BLaER1 treated with 17β-estradiol and CSF1 and Interleukin-3, amounts not matched to agents 10 nM and 100 nM (cell line): Measurements from ENCODE around the gene CEACAM4.

Experiments used
- H3K27ac ChIP-seq, 11 experiments: shearing (Covaris generic); formaldehyde crosslinking; 2 replicates each; pipeline ENCODE4 v1.8.1; 2022
- H3K27me3 ChIP-seq, 11 experiments: shearing (Covaris generic); formaldehyde crosslinking; 2 replicates each; pipeline ENCODE4 v1.8.1; 2022
- H3K36me3 ChIP-seq, 11 experiments: shearing (Covaris generic); formaldehyde crosslinking; 2 replicates each; pipeline ENCODE4 v1.8.1; 2022
- H3K4me1 ChIP-seq, 10 experiments: shearing (Covaris generic); formaldehyde crosslinking; 2 replicates each; pipeline ENCODE4 v1.8.1; 2022
- H3K4me2 ChIP-seq, 11 experiments: shearing (Covaris generic); formaldehyde crosslinking; 2 replicates each; pipeline ENCODE4 v1.8.1; 2022
- H3K4me3 ChIP-seq, 10 experiments: shearing (Covaris generic); formaldehyde crosslinking; 2 replicates each; pipeline ENCODE4 v1.8.1; 2022
- H3K9ac ChIP-seq, 11 experiments: shearing (Covaris generic); formaldehyde crosslinking; 2 replicates each; pipeline ENCODE4 v1.8.1; 2022
- H3K9me3 ChIP-seq, 11 experiments: shearing (Covaris generic); formaldehyde crosslinking; replicated peaks in 1 of 11; 2 replicates each; pipeline ENCODE4 v1.8.1; 2022
- H4K20me1 ChIP-seq, 11 experiments: shearing (Covaris generic); formaldehyde crosslinking; 2 replicates each; pipeline ENCODE4 v1.8.1; 2022
- Cebpa-rat ChIP-seq, 11 experiments: shearing (Covaris generic); IDR thresholded peaks; 2 replicates each; pipeline ENCODE4 v1.8.1; 2022

Gene CEACAM4

DNA sequence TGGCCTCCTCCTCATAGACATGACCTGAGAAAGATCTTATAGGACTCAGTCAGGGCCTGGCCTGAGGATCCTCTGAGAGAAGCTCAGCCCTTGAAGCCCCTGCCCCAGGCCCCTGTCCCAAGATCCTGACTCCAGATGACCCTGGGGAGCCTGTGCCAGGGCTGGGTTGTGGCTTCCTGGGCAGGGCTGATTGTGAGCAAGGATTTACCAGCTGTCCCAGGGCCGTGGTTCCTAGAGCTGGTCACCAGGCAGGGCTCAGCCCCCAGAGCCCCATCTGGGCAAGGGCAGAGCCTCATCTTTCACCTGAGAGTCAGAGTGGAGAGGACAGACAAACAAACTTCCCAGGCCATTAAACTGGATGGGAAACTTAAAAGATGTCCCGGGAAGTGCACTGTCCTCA is 49.0 kb downstream of the CEACAM4 start:
- Histone ChIP-seq H3K9ac (peak overlapping the region in 2 of 11 experiments; percentile 7 to 15; a peak in 2 of 22 replicates), H3K27ac (peak overlapping the region in 4 of 11 experiments; percentile 17 to 87 (median 28); a peak in 2 of 22 replicates), H3K9me3 (peaks cover 39 to 44% (median 41%) of the 10 kb centered on the region in 11 experiments), H3K4me3 (no peak overlapping the region), H3K27me3 (no peaks in the 10 kb centered on the region), H3K36me3 (peaks cover 59 to 77% (median 69%) of the 10 kb centered on the region in 11 experiments), H3K4me2 (peak overlapping the region in 6 of 11 experiments; percentile 93 to 96 (median 94); a peak in 8 of 22 replicates), H3K4me1 (peaks cover 18 to 32% (median 25%) of the 10 kb centered on the region in 10 experiments), H4K20me1 (peaks cover 0 to 4% (median 0%) of the 10 kb centered on the region in 11 experiments; a peak in 2 of 22 replicates)
- TF ChIP-seq Cebpa-rat (IDR thresholded peaks at IDR 0.05): no peak

DNA sequence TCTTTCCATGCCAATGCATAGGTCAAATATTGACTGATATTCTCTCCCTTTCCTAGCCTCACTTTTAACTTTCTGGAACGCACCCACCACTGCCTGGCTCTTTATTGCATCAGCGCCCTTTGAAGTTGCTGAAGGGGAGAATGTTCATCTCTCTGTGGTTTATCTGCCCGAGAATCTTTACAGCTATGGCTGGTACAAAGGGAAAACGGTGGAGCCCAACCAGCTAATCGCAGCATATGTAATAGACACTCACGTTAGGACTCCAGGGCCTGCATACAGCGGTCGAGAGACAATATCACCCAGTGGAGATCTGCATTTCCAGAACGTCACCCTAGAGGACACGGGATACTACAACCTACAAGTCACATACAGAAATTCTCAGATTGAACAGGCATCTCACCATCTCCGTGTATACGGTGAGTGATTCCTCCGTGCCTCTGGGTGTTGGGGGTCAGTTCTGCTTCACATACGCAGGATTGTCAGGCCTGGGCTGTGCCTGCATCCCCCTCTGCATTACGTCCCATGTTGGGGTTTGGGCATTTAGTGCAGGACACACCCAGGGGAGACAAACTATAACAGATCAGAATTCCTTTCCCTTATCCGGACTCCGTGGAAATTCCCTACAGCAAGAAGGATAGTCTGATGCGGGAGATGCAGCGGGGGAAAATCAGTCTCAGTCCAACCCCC is 49.6 kb downstream of the CEACAM4 start:
- H3K4me3 ChIP-seq: 0 out of 20 replicates have a peak overlapping the region, but pooled peaks of 1 of the 10 experiments have one; percentile 61
- TF ChIP-seq Cebpa-rat (IDR thresholded peaks at IDR 0.05): no peak
- H3K4me1 ChIP-seq: peaks cover 18 to 32% (median 25%) of the 10 kb centered on the region in 10 experiments
- peaks cover 53 to 77% (median 69%) of the 10 kb centered on the region in 11 experiments for H3K36me3 ChIP-seq
- peak overlapping the region in 7 of 11 experiments; percentile 80 to 89 (median 87); a peak in 13 of 22 replicates for H3K27ac ChIP-seq
- H3K9me3 ChIP-seq: peaks cover 34 to 39% (median 35%) of the 10 kb centered on the region in 11 experiments
- H3K4me2 ChIP-seq: peak overlapping the region in 10 of 11 experiments; percentile 85 to 96 (median 93); a peak in 17 of 22 replicates
- no peaks in the 10 kb centered on the region for H3K27me3 ChIP-seq
- peak overlapping the region in 5 of 11 experiments; percentile 72 to 84 (median 80); a peak in 8 of 22 replicates for H3K9ac ChIP-seq
- peaks cover 0 to 5% (median 0%) of the 10 kb centered on the region in 11 experiments; a peak in 3 of 22 replicates for H4K20me1 ChIP-seq

DNA sequence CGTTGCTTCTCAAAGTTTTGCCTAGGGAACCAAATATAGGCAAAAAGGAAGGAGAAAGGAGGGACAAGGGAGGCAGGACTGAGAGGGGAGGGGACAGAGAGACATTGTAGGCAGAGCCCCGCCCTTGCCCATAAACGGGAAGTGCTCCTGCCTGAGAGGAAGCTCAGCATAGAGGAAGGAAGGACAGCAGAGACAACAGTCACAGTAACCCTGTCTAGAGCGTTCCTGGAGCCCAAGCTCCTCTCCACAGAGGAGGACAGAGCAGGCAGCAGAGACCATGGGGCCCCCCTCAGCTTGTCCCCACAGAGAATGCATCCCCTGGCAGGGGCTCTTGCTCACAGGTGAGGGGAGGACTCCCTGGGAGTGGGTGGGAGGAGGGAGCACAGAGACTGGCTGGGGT is 50.9 kb downstream of the CEACAM4 start, which contains the start of gene CEACAM21:
TSS of gene CEACAM21 (plus strand) at position 169 of the 400 bp plus-strand sequence. CDS start at position 278, 109 bp downstream.
- Histone ChIP-seq H3K36me3 (peaks cover 40 to 77% (median 67%) of the 10 kb centered on the region in 11 experiments), H3K4me3 (peak within 1 kb of the TSS; percentile 12 to 67 (median 56); a peak in 17 of 20 replicates), H4K20me1 (peaks cover under 1 to 18% (median 7%) of the 10 kb centered on the region in 11 experiments; a peak in 10 of 22 replicates), H3K27ac (peak within 1 kb of the TSS; percentile 53 to 89 (median 84); a peak in 21 of 22 replicates), H3K27me3 (no peaks in the 10 kb centered on the region), H3K4me1 (peaks cover 18 to 32% (median 25%) of the 10 kb centered on the region in 10 experiments), H3K9me3 (peaks cover 21 to 26% (median 22%) of the 10 kb centered on the region in 11 experiments), H3K9ac (peak within 1 kb of the TSS; percentile 63 to 84 (median 77)), H3K4me2 (peak within 1 kb of the TSS; percentile 78 to 96 (median 93))
- TF ChIP-seq Cebpa-rat (IDR thresholded peaks at IDR 0.05): no peak

DNA sequence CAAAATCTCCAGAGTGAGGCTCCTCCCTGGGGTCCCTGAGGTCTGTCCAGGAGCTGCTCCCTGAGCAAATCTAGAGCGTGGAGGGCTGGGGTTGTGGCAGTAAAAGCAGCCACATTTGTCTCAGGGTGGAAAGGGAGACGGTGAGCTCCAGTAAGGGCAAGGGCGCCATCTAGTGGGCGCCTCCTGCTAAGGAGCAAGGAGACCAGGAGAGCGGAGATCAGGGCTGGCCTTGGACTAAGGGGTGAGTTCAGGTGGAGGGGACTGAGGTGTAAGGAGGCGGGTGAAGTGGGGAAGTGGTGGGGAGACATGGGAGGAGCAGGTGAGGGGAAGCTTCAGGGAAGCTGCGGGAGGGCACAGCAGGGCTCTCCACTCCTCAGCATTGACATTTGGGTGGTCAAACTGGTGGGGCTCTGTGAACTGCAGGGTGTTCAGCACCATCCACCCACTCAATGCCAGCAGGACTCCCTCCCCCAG is 56.2 kb downstream of the CEACAM4 start:
- H3K4me3 ChIP-seq: no peak overlapping the region
- H3K4me2 ChIP-seq: peak overlapping the region in 8 of 11 experiments; percentile 1 to 55 (median 15); a peak in 7 of 22 replicates
- H3K27me3 ChIP-seq: no peaks in the 10 kb centered on the region

DNA sequence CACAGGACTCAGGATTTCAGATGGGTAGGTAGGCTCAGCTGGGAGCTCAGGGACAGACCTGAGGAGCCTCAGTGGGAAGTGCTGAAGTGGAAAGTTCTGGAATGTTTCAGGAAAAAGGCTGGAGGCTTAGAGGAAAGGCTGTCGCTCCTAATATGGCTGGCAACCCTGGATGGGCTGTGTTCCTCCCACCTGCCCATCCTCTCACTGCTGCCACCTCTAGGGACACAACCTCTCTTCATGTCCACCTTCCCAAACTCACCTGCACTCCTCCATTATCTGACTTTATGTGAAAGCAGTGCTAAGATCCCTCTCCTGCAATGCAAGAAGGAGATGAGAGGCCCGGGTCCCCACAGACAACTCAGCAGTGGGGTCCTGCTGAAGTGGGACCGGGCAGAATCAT is 56.7 kb downstream of the CEACAM4 start:
- peaks cover 0 to 3% (median 0%) of the 10 kb centered on the region in 11 experiments; a peak in 2 of 22 replicates for H3K9me3 ChIP-seq
- peaks cover 8 to 68% (median 47%) of the 10 kb centered on the region in 11 experiments; a peak in 21 of 22 replicates for H3K36me3 ChIP-seq
- peak overlapping the region in 5 of 11 experiments; percentile 3 to 49 (median 12); a peak in 3 of 22 replicates for H3K9ac ChIP-seq
- H3K4me2 ChIP-seq: peak overlapping the region in 9 of 11 experiments; percentile 1 to 55 (median 16); a peak in 12 of 22 replicates
- H3K27ac ChIP-seq: no peak overlapping the region
- H3K27me3 ChIP-seq: no peaks in the 10 kb centered on the region
- no peak overlapping the region for H3K4me3 ChIP-seq
- H3K4me1 ChIP-seq: peaks cover 8 to 29% (median 21%) of the 10 kb centered on the region in 10 experiments; a peak in 19 of 20 replicates
- TF ChIP-seq Cebpa-rat (IDR thresholded peaks at IDR 0.05): no peak
- peaks cover 18 to 67% (median 34%) of the 10 kb centered on the region in 11 experiments; a peak in 19 of 22 replicates for H4K20me1 ChIP-seq

More for the DNA sequence above, 56.2 kb downstream of the CEACAM4 start:
- Histone ChIP-seq H4K20me1 (peaks cover 17 to 66% (median 33%) of the 10 kb centered on the region in 11 experiments; a peak in 19 of 22 replicates), H3K36me3 (peaks cover 8 to 68% (median 47%) of the 10 kb centered on the region in 11 experiments; a peak in 21 of 22 replicates), H3K9me3 (peaks cover 0 to 3% (median 0%) of the 10 kb centered on the region in 11 experiments; a peak in 2 of 22 replicates), H3K4me1 (peaks cover 10 to 29% (median 21%) of the 10 kb centered on the region in 10 experiments), H3K27ac (0 out of 22 replicates have a peak overlapping the region, but pooled peaks of 1 of the 11 experiments have one; percentile 12), H3K9ac (peak overlapping the region in 5 of 11 experiments; percentile 3 to 49 (median 12); a peak in 3 of 22 replicates)
- no peak for TF ChIP-seq Cebpa-rat (IDR thresholded peaks at IDR 0.05)

DNA sequence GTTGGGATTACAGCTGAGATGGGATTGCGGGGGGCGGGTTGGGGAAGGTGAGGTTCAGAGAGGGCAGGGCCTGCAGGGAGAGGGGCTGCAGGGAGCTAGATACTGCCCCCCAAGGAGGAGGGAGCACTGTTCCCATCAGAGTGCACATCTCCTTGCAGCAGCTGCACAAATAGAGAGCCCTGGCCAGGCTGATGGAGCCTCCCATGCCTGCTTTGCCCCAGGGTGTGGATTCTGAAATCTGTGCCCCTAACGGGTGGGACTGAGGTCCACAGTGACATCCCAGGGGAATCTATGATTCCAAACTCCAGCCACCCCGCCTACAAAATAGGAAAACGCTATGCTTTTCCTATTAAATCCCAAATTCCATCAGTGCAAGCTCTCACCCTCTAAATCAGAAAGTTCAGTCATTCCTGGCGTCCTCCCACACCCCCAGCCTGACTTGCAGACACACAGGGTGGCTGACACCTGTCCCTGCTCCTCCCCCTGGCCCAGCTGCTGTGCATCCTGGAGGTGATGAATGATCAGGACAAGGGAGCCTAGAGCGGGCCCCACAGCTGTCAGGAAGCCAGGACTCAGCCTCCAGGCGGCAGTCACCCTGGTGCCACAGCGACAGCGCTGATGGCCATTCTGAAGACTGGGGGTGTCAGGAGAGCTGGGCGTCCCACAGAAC is 57.3 kb downstream of the CEACAM4 start:
- Histone ChIP-seq H4K20me1 (peaks cover 18 to 73% (median 38%) of the 10 kb centered on the region in 11 experiments; a peak in 19 of 22 replicates), H3K36me3 (peaks cover 8 to 68% (median 47%) of the 10 kb centered on the region in 11 experiments; a peak in 21 of 22 replicates), H3K9me3 (peaks cover 0 to 3% (median 0%) of the 10 kb centered on the region in 11 experiments; a peak in 2 of 22 replicates), H3K4me3 (no peak overlapping the region), H3K27me3 (peaks cover 0 to 4% (median 0%) of the 10 kb centered on the region in 11 experiments; a peak in 6 of 22 replicates), H3K27ac (no peak overlapping the region), H3K9ac (peak overlapping the region in 3 of 11 experiments; percentile 6 to 49 (median 12); a peak in 2 of 22 replicates), H3K4me1 (peaks cover 8 to 35% (median 26%) of the 10 kb centered on the region in 10 experiments), H3K4me2 (peak overlapping the region in 4 of 11 experiments; percentile 2 to 35 (median 24); a peak in 5 of 22 replicates)
- no peak for TF ChIP-seq Cebpa-rat (IDR thresholded peaks at IDR 0.05)
